CD4-positive, alpha-beta T cell (primary cell): Measurements from ENCODE around the gene PAQR4. TPM values are rescaled to one million over a fixed set of nuclear protein-coding genes. Genes with fewer than 3 reads are reported as not detected.

Experiments used
- ATAC-seq: fragments of 200-7000 bp; cut with Tn5 transposase; one replicate; pipeline ENCODE4 v1.10.0; 2022; ENCODE audit warnings: mild to moderate bottlenecking; ENCODE audit not compliant: poor library complexity
- CTCF ChIA-PET: fragments of 350-600 bp; sonication (Branson Sonifier 250); formaldehyde crosslinking; loops from one replicate; lab custom pipeline; 2021; ENCODE audit warnings: antibody characterized with exemption, inconsistent platforms; lab: Charles Lee
- POLR2A ChIA-PET: fragments of 350-600 bp; sonication (Branson Sonifier 250); formaldehyde crosslinking; loops from one replicate; lab custom pipeline; 2021; ENCODE audit warnings: antibody characterized with exemption, inconsistent platforms; lab: Charles Lee
- DNase-seq, 14 experiments: peaks; one replicate each; pipeline ENCODE4 v3.0.0-alpha.2; 2013 to 2020; ENCODE audit warnings: mixed read lengths in 2 of 14
- H3K27ac ChIP-seq, 2 donors: one replicate each; pipeline versions ENCODE4 v1.5.1 to v1.7.0; 2013; ENCODE audit warnings: low read length in 2 of 2, low read depth in 1 of 2, mild to moderate bottlenecking in 1 of 2
- H3K27me3 ChIP-seq, 2 experiments: 1 replicate in 1 of 2; 2 replicates in 1 of 2; pipeline versions ENCODE4 v1.6.1 to v1.7.0; 2013; ENCODE audit warnings: low read length in 2 of 2, control low read depth in 1 of 2, mild to moderate bottlenecking in 1 of 2, moderate library complexity in 1 of 2; ENCODE audit not compliant: insufficient read depth in 2 of 2, control insufficient read depth in 1 of 2
- H3K36me3 ChIP-seq: one replicate; pipeline ENCODE4 v1.6.1; 2013; ENCODE audit warnings: low read length, control low read depth; ENCODE audit not compliant: insufficient read depth
- H3K4me1 ChIP-seq: one replicate; pipeline ENCODE4 v1.6.1; 2013; ENCODE audit warnings: low read length, control low read depth; ENCODE audit not compliant: insufficient read depth
- H3K4me3 ChIP-seq: one replicate; pipeline ENCODE4 v1.5.1; 2013; ENCODE audit warnings: mild to moderate bottlenecking, low read length, moderate library complexity
- H3K9me3 ChIP-seq, 2 experiments: 1 replicate in 1 of 2; 2 replicates in 1 of 2; pipeline versions ENCODE4 v1.6.1 to v1.7.0; 2013; ENCODE audit warnings: low read length in 2 of 2, mild to moderate bottlenecking in 2 of 2, control low read depth in 1 of 2, moderate library complexity in 1 of 2; ENCODE audit not compliant: control insufficient read depth in 1 of 2, insufficient read depth in 1 of 2
- H3K27ac Mint-ChIP-seq: one replicate; pipeline ENCODE4 v1.8.0; 2020; ENCODE audit warnings: mixed read lengths
- H3K27me3 Mint-ChIP-seq: one replicate; pipeline ENCODE4 v1.8.0; 2021; ENCODE audit warnings: mixed read lengths
- H3K36me3 Mint-ChIP-seq: one replicate; pipeline ENCODE4 v1.8.0; 2021; ENCODE audit warnings: low read depth, mixed read lengths
- H3K4me1 Mint-ChIP-seq: one replicate; pipeline ENCODE4 v1.8.0; 2021; ENCODE audit warnings: low read depth, mixed read lengths
- H3K4me3 Mint-ChIP-seq: one replicate; pipeline ENCODE4 v1.8.0; 2020; ENCODE audit warnings: mild to moderate bottlenecking, mixed read lengths
- H3K9me3 Mint-ChIP-seq: one replicate; pipeline ENCODE4 v1.8.0; 2020; ENCODE audit warnings: mixed read lengths
- CTCF ChIP-seq: fragments of 200-600 bp; IDR thresholded peaks from one replicate; pipeline ENCODE4 v1.8.0; 2022; ENCODE audit warnings: antibody characterized with exemption, mild to moderate bottlenecking
- intact Hi-C, 2 experiments: fragments of 100-400 bp; cut with DNase I in 1 of 2; cut with micrococcal nuclease in 1 of 2; formaldehyde crosslinking; loops; one replicate each; pipeline versions ENCODE4 v1.15.1 to v1.9.0; 2023 to 2025; cut with DNase I, micrococcal nuclease
- total RNA-seq, 174 experiments: library from RNA in 2 of 174; stranded (reverse) in 2 of 174; gene quantifications; one replicate each; pipeline ENCODE4 v1.2.3 and lab custom pipeline; 2021 to 2026

PAQR4 gene
- total RNA-seq, 2 experiments from 2014 or later = 0.39 to 0.44 TPM

- peak in 12 of 14 experiments; percentile 26 to 81 (median 48) for DNase-seq
- Histone ChIP-seq H3K9me3 (peaks cover 0 to 34% of the 10 kb centered on the region in 2 experiments), H3K4me3 (peak overlapping the region; percentile 38), H3K27ac (no peak overlapping the region), H3K4me1 (peaks cover 78% of the 10 kb centered on the region), H3K36me3 (no peaks in the 10 kb centered on the region), H3K27me3 (peaks cover 57 to 68% of the 10 kb centered on the region in 2 experiments)
- peak; percentile 32 for ATAC-seq
- no peak for TF ChIP-seq CTCF
- H3K9me3 Mint-ChIP-seq = no peaks in the 10 kb centered on the region
- H3K36me3 Mint-ChIP-seq = no peaks in the 10 kb centered on the region
- peak overlapping the region; percentile 62 for H3K4me3 Mint-ChIP-seq
- H3K27ac Mint-ChIP-seq = no peak overlapping the region
- peaks cover 27% of the 10 kb centered on the region for H3K4me1 Mint-ChIP-seq
- POLR2A ChIA-PET = interaction anchor here (1.0 to 2.8 kb wide), 3 partner anchors 16 to 82 kb away, joined by 6 to 9 read pairs (median 9); partner anchors contain the start of genes FLYWCH2 and PKMYT1
- H3K27me3 Mint-ChIP-seq = peaks cover 42% of the 10 kb centered on the region
- intact Hi-C loops = loop anchor here in 1 of 2 experiments (1.0 kb wide), 1 partner anchor 16 kb away; the partner anchor contains the start of gene PKMYT1
- CTCF ChIA-PET = interaction anchor here (0.7 to 0.8 kb wide), 2 partner anchors 18 to 1289 kb away, joined by 3 read pairs; no protein-coding TSS in a partner anchor
Measured at GRCh38 chr16:2964475-2965336, 4.4 kb upstream of the PAQR4 start.

- H3K36me3 ChIP-seq = no peaks in the 10 kb centered on the region
- peak overlapping the region; percentile 62 for H3K4me3 Mint-ChIP-seq
- H3K36me3 Mint-ChIP-seq = no peaks in the 10 kb centered on the region
- DNase-seq = peak in 1 of 14 experiments; percentile 39
- no peak overlapping the region for H3K27ac ChIP-seq
- peaks cover 35% of the 10 kb centered on the region for H3K4me1 Mint-ChIP-seq
- intact Hi-C loops = no loop called here
- peaks cover 0 to 34% of the 10 kb centered on the region in 2 experiments for H3K9me3 ChIP-seq
- no peak overlapping the region for H3K4me3 ChIP-seq
- peaks cover 48% of the 10 kb centered on the region for H3K27me3 Mint-ChIP-seq
- no peak for ATAC-seq
- peaks cover 89% of the 10 kb centered on the region for H3K4me1 ChIP-seq
- TF ChIP-seq CTCF = no peak
- ChIA-PET POLR2A (interaction anchor here (2.8 to 5.0 kb wide), 2 partner anchors 15 to 83 kb away, joined by 9 to 22 read pairs; partner anchors contain the start of genes FLYWCH2 and PKMYT1), CTCF (no interaction called here)
- peaks cover 53 to 68% of the 10 kb centered on the region in 2 experiments for H3K27me3 ChIP-seq
- H3K9me3 Mint-ChIP-seq = no peaks in the 10 kb centered on the region
- H3K27ac Mint-ChIP-seq = no peak overlapping the region
Measured at GRCh38 chr16:2966043-2966807, 2.9 kb upstream of the PAQR4 start.

GRCh38 chr16:2966808-2967191, 2.3 kb upstream of the PAQR4 start:
- POLR2A ChIA-PET = interaction anchor here (2.8 to 5.0 kb wide), 2 partner anchors 14 to 84 kb away, joined by 9 to 22 read pairs; partner anchors contain the start of genes FLYWCH2 and PKMYT1
- intact Hi-C loops = no loop called here
- no peak overlapping the region for H3K4me3 Mint-ChIP-seq
- H3K27ac Mint-ChIP-seq = no peak overlapping the region
- peaks cover 0 to 34% of the 10 kb centered on the region in 2 experiments for H3K9me3 ChIP-seq
- CTCF ChIA-PET = interaction anchor here (0.8 to 1.2 kb wide), 2 partner anchors 18 to 65 kb away, joined by 3 read pairs; no protein-coding TSS in a partner anchor
- H3K9me3 Mint-ChIP-seq = no peaks in the 10 kb centered on the region
- H3K4me3 ChIP-seq = no peak overlapping the region
- ATAC-seq (no peak), DNase-seq (peak in 2 of 14 experiments; percentile 59 to 61)
- TF ChIP-seq CTCF = no peak
- H3K4me1 Mint-ChIP-seq = peaks cover 32% of the 10 kb centered on the region
- H3K36me3 ChIP-seq = no peaks in the 10 kb centered on the region
- peaks cover 50 to 67% of the 10 kb centered on the region in 2 experiments for H3K27me3 ChIP-seq
- H3K4me1 ChIP-seq = peaks cover 84% of the 10 kb centered on the region
- H3K27me3 Mint-ChIP-seq = peaks cover 44% of the 10 kb centered on the region
- H3K27ac ChIP-seq = no peak overlapping the region
- H3K36me3 Mint-ChIP-seq = no peaks in the 10 kb centered on the region
